GM19328 (cell line): ENCODE data around the gene HFE.
"Not testable (repeated sequence)": the region's sequence is repeated elsewhere in the genome, so short reads cannot be mapped to it uniquely, and the experiment has no call there.

Source experiments
- ATAC-seq: cut with Tn5 transposase; IDR thresholded peaks from one replicate; pipeline ENCODE4 v1.9.1; 2021; ENCODE audit warnings: mild to moderate bottlenecking, moderate library complexity; ENCODE audit not compliant: unreplicated experiment

HFE gene, protein sequence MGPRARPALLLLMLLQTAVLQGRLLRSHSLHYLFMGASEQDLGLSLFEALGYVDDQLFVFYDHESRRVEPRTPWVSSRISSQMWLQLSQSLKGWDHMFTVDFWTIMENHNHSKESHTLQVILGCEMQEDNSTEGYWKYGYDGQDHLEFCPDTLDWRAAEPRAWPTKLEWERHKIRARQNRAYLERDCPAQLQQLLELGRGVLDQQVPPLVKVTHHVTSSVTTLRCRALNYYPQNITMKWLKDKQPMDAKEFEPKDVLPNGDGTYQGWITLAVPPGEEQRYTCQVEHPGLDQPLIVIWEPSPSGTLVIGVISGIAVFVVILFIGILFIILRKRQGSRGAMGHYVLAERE

DNA sequence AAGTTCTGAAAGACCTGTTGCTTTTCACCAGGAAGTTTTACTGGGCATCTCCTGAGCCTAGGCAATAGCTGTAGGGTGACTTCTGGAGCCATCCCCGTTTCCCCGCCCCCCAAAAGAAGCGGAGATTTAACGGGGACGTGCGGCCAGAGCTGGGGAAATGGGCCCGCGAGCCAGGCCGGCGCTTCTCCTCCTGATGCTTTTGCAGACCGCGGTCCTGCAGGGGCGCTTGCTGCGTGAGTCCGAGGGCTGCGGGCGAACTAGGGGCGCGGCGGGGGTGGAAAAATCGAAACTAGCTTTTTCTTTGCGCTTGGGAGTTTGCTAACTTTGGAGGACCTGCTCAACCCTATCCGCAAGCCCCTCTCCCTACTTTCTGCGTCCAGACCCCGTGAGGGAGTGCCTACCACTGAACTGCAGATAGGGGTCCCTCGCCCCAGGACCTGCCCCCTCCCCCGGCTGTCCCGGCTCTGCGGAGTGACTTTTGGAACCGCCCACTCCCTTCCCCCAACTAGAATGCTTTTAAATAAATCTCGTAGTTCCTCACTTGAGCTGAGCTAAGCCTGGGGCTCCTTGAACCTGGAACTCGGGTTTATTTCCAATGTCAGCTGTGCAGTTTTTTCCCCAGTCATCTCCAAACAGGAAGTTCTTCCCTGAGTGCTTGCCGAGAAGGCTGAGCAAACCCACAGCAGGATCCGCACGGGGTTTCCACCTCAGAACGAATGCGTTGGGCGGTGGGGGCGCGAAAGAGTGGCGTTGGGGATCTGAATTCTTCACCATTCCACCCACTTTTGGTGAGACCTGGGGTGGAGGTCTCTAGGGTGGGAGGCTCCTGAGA is at the start of gene HFE:
TSS of gene HFE (plus strand) at position 146 of the 832 bp plus-strand sequence. CDS start at position 158, 12 bp downstream.
- ATAC-seq, result no peak

DNA sequence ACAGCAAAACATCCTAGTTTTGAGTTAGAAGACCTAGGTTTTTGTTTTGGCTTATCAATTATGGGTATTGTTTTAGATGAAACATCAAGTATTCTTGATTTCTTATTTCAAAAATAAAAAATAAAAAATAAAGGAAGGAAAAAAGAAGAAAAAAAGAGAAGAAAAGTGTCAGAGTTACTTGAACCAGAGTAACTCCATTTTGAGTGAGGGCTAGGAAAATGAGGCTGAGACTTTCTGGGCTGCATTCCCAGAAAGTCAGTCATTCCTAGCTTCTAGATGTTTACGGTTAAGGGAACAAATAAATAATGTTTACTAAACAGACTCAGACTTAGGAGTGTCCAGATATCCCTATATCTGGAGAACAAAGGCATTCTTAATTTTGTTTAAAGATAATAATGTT is 45.3 kb upstream of the HFE start:
- no peak for ATAC-seq

DNA sequence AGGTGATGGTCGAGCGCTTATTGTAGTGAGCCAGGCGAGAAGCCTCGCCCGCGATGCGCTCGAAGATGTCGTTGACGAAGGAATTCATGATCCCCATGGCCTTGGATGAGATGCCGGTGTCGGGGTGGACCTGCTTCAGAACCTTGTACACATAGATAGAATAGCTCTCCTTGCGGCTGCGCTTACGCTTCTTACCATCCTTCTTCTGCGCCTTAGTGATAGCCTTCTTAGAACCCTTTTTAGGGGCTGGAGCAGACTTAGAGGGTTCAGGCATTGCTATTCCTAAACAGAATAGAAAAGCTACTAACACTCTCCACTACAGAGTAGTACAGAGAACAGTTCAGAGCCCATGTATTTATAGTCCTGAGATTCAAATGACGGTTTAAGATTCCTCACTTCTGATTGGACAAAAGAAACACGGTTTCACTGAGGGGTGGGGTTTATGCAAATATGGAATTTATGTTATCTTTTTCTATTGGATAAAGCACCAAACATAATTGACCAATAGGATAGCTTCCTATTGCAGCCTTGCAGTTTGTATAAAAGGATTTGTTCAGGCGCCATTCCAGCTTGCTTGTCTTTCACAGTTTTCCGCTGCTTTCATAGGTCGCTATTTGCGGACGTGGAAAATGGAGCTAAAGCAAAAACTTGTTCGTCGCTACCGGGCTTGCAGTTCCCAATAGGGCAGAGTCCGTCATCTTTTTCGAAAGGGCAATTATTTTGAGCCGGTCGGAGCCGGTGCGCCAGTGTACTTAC is 43.7 kb upstream of the HFE start:
- ATAC-seq, result peak; percentile 66

DNA sequence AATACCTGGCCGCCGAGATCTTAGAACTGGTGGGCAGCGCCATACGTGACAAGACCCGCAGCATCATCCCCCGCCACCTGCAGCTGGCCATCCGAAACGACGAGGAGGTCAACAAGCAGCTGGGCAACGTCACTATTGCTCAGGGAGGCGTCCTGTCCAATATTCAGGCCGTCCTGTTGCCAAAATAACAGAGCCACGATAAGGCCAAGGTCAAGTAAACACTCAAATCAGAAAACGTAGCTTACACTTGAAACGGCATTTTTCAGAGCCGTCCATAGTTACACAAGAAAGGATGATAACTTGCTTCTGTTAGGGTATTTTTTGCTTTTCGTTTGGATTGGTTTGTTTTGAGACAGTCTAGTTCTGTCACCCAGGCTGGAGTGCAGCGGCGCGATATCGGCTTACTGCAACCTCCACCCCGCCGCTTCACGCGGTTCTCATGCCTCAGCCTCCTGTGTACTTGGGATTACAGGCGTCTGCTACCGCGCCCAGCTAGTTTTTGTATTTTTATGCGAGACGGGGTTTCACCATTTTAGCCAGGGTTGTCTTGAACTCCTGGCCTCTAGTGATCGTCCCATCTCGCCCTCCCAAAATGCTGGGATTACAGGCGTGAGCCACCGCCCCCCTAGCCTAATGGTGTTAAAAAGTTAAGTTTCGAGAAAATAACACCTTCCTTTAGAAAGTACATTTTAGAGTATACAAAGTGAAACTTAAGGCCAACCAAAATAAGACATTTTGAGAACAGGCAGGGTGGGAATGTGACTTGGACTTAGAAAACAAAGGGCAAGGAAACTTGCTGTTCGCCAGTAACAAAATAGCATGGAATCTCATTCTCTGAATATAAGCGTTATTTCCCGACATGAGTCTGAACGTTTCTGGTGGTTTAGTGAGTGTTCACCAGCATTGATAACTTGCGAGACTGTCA is 42.8 kb upstream of the HFE start:
- ATAC-seq, result peak; percentile 28

DNA sequence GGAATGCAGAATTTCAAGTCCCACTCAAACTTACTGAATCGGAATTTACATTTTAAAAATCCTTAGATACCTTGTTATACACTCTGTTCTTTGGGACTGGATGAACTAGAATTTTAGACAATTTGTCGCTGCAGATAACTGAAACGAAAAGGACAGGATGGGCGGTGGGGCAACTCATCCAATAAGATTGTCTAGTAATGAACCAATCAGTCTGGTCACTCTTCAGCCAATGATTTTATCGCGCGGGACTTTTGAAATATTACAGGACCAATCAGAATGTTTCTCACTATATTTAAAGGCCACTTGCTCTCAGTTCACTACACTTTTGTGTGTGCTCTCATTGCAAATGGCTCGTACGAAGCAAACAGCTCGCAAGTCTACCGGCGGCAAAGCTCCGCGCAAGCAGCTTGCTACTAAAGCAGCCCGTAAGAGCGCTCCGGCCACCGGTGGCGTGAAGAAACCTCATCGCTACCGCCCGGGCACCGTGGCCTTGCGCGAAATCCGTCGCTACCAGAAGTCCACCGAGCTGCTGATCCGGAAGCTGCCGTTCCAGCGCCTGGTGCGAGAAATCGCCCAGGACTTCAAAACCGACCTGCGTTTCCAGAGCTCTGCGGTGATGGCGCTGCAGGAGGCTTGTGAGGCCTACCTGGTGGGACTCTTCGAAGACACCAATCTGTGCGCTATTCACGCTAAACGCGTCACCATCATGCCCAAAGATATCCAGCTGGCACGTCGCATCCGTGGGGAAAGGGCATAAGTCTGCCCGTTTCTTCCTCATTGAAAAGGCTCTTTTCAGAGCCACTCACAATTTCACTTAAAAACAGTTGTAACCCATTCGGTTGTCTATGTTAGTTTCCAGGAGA is 41.9 kb upstream of the HFE start:
- ATAC-seq, result peak; percentile 44

DNA sequence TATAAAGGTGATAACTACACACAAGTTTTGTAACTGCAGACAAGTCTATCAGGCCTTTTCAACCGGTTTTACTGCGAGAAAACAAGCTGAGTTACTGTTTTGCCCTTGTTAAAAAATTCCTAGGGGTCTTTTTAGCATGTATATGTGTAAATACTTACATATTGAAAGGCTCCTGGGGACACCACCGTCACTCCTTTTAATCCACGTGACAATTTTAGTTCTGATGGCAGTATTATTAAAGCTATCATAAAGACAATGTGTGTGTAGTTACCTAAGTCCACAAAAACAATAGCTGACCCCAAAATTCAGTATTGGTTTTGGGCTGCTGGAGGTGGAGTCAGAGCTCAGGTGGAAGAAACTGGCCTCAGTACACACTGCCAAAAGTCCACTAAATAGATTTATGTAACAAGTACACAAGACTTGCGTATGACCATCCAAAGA is 41.3 kb upstream of the HFE start:
- ATAC-seq, result no peak

DNA sequence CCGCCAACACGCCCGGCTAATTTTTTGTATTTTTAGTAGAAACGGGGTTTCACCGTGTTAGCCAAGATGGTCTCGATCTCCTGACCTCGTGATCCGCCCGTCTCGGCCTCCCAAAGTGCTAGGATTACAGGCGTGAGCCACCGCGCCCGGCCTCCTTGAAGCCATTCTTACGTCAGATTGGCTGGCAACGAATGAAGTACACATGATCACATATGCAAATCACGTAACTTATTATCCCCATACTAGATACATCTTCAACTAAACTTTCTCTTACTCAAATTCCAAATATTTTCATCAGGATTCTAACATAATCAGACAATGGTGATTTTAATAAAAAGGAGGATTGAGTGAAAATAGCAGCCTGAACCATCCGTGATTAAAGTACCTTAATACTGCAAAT is 39.9 kb upstream of the HFE start:
- ATAC-seq, result not testable (repeated sequence)

DNA sequence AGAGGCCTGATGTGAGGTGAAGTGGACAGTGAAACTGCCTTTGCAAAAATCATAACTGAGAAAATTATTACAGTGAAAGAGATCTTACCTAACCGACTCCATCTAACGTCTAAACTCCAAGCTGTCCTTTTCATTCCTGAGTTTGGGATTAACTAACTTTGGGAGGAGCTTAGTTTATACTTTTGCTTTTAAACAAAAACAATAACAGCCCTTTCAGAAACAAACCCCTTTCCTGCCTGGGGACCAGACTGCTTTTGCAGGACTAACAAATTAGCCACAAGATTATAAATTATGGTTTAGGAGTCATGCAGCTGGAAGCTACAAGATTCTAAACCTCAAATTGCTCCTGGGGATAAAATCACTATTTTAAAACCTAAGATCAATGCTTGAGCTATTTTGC is 38.6 kb upstream of the HFE start:
- no peak for ATAC-seq

DNA sequence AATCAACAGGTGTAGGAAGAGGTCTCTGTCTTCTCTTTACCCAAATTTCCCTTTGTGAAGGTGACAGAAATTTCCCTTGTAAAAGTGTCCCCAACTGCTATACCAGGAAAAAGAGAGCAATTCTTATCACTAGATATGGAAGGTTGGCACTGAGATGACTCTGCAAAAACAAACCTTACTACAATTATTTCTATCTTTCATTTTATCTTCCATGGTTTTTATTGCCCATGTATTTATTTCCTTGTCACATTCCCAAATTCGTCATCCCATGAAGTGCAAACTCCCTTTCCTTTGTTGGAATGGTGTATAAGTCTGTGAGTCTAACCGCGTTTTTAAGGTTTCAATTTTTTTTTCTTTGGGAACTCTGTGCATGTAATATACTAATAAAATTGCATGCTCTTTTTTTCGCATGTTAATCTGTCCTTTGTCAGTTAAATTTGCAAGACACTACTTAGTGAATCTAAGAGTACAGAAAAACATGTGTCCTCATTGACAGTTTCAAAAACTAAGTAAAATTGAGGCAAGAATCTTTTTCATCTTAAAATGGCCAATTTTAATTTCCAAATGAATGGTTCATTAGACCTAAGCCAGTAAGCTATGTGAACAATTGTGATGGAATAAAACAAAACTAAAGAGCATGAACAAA is 35.4 kb upstream of the HFE start:
- no peak for ATAC-seq

DNA sequence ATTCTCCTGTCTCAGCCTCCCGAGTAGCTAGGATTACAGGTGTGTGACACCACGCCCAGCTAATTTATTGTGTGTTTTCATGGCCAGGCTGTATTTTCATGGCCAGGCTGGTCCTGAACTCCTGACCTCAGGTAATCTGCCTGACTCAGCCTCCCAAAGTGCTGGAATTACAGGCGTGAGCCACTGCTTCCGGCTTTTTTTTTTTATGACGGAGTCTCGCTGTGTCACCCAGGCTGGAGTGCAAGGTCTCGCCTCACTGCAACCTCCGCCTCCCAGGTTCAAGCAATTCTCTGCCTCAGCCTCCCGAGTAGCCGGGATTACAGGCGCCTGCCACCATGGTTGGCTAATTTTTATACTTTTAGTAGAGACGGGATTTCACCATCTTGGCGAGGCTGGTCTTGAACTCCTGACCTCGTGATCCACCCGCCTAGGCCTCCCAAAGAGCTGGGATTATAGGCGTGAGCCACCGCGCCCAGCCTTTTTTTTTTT is 34.4 kb upstream of the HFE start:
- ATAC-seq, result not testable (repeated sequence)

DNA sequence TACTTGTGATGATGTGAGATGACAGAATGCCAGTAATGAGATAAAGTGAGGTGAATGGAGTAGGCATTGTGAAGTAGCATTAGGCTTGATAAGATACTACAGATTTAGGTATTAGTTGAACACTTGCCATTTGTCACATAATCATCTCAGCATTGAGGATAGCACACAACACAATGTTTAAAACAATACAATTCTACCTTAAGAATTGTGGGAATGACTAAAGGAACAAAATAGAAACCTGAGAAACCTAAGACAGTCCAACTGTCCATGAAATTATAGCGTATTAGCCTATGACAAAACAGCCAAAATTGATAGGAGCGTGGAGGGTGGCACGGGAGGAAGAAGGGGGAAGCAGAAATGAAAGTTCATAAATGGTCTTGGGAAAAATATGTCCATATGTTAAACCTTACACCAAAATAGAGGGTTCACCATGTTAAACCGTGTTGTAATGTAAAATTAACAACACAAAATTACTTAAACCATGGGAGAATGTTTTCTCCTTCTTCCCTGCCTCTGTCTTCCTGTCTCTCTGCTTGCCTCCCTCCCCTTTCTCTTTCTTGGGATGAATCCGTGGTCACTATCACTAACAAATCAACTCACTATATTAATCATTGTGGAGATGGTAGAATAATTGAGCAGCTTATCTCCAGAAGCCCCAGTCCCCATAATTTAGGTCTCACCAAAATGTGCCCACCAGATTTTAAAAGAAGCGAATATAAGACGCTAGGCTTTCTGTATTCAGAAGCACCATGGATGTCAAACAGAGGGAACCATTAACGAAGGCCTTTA is 33.0 kb upstream of the HFE start:
- ATAC-seq, result no peak

DNA sequence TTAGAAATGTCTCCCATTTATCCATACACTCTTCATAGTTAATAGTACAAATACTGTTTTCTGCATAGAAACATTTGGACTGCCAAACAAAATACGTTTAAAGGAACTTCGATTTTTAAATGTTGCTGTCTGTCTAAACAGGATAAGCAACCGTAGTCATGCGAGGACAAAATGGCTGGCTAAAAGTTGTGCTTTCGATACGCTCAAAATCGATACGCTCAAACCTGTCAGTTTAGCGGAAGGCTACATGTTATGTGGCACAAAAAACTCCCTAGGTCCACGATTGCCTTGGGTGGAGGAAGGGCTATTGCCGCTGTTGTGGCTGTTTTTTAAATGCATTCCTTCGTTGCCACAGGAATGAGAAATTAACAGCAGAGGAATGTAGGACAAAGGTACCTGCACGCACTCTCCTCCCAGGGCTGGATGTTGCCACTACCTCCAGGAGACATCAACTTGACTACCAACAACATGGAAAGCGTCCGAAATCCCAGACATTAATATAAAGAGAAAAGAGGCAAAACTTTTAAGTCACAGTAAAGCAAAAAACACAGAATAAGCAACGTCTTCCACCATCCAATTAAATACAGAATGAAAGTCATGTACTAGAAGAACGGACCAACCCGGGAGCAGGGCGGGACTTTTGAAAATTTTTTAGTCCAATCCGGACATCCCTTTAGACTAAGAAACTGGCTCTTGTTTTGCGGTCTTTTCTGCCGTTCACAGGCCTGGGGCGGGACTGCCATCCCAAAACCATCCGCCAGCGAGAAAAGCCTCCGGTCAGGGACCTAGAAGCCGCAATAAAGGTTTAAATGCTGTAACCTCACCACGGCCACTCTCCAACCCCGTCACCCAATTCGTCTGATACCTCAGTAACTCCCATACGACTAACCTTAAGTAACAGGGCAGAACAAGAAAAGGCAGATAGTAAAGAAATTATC is 32.2 kb upstream of the HFE start:
- ATAC-seq, result peak; percentile 59

DNA sequence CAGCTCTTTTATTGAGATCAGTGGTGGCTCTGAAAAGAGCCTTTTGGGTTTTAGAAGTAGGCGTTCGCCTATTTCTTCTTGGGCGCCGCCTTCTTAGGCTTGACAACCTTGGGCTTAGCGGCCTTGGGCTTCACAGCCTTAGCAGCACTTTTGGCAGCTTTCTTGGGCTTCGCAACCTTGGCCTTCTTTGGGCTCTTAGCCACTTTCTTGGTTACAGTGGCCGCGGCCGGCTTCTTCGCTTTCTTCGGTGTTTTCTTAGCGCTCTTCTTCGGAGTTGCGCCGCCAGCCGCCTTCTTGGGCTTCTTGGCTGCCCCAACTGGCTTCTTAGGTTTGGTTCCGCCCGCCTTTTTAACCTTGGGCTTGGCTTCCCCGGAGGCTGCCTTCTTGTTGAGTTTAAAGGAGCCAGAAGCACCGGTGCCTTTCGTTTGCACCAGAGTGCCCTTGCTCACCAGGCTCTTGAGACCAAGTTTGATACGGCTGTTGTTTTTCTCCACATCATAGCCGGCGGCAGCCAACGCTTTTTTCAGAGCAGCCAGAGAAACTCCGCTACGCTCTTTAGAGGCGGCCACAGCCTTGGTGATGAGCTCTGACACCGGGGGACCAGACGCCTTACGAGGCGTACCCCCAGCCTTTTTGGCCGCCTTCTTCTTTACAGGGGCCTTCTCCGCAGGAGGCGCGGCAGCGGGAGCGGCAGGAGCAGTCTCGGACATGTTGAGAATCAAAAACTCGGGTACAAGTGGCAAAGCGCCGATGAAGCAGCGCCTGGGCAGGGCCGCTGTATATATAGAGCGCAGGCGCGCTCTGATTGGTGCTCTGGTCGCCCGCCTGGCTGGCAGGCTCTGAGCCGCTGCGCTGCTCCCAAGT is 31.3 kb upstream of the HFE start:
- peak; percentile 71 for ATAC-seq

DNA sequence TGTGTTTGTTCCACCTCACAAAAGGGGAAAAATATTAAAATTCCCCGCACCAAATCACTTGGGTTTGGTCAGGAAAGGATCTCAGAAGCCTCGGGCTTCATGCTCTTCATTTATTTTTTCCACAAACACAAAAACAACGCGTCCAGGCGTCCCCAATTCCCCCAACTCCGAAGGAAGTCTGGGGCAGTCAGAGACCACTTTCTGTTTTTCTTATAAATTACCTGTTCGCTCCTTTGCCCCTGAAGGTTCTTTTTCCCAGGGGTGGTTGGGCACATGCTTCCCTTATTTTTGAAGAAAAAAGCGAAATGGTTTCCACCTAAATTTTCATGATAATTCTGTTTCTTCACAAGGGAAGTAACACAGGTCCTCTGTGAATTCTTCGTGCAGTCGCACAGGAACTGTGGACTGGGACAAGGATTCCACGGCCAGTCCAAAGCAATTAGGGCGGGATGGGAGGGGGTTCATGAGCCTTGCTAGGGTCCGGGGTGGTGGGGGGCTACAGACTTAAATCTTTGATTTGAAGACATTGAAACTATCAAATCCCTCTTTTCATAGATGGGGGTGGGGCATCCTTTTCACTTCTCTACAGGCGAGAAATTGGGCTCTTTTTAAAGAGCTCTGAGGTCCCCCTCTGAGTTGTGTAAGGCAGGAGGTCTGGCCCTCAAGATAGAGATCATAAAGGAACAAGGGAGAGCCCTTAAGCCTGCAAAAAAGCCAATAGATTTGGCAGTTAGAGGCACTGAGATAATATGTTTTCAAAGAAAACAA is 30.5 kb upstream of the HFE start:
- ATAC-seq, result no peak

DNA sequence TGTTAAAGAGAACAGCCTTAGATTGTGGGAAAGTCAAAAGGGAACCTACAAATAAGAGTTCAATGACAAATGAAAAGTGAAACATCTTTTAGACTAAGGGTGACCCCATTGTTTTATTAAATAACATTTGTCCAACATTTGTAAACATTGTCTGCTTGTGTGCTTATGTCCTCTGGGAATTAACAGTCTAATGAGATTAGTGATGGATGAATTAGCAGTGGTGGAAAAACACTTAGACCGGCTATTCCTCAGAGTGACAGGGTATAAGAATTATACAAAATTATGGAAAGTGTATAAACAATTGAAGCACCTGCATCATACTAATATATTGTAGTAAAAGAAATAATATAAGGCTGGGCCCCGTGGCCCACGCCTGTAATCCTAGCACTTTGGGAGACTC is 29.3 kb upstream of the HFE start:
- ATAC-seq, result no peak
